ENCODE data around the gene DERL3.
A peak's percentile ranks its signal among the peaks of the same experiment; 100 is the strongest.

Gene DERL3

GRCh38 chr22:23793326-23793725 is 45.5 kb downstream of the DERL3 start:
- no peak overlapping the region for H4K8ac ChIP-seq (ENCODE audit: low read depth, low read length)
- no peaks in the 10 kb centered on the region for H3K79me1 ChIP-seq (ENCODE audit: low read length)
- no peaks in the 10 kb centered on the region for H3K9me3 ChIP-seq (ENCODE audit: insufficient read depth, low read depth, low read length)
- H3K14ac ChIP-seq (ENCODE audit: low read length) = no peak overlapping the region
- no peak overlapping the region for H3K4ac ChIP-seq (ENCODE audit: low read depth, low read length)
- H2BK120ac ChIP-seq (ENCODE audit: insufficient read depth, low read length, poor library complexity) = no peak overlapping the region
- no peaks in the 10 kb centered on the region for H3K27me3 ChIP-seq (ENCODE audit: insufficient read depth, low read length)
- H4K91ac ChIP-seq (ENCODE audit: low read depth, low read length) = no peak overlapping the region
- peak overlapping the region; percentile 20 for H3K4me3 ChIP-seq (ENCODE audit: low read depth, low read length)
- H3K4me2 ChIP-seq (ENCODE audit: low read length) = no peak overlapping the region
- H2BK5ac ChIP-seq (ENCODE audit: low read depth, low read length, poor library complexity) = no peak overlapping the region
- H3K23ac ChIP-seq (ENCODE audit: low read length) = no peak overlapping the region
- WGBS (ENCODE audit: extremely low coverage, insufficient coverage, insufficient read length) = no CpG with 5 or more reads among the region's 8 CpGs
- H3K36me3 ChIP-seq (ENCODE audit: control insufficient read depth in 1 of 2, insufficient read depth in 2 of 2, low read length in 2 of 2) = peaks cover 50 to 54% of the 10 kb centered on the region in 2 experiments
- DNase-seq = peak in 1 of 2 donors; percentile 45
- no peak overlapping the region for H2AK5ac ChIP-seq (ENCODE audit: low read length)
- H3K9ac ChIP-seq (ENCODE audit: low read length) = peak overlapping the region; percentile 3
- no peak overlapping the region for H3K27ac ChIP-seq (ENCODE audit: low read depth, low read length)
- no peak overlapping the region for H3K18ac ChIP-seq (ENCODE audit: low read length)
- no peak overlapping the region for H4K12ac ChIP-seq (ENCODE audit: low read depth, low read length)
- H2AFZ ChIP-seq (ENCODE audit: insufficient read depth, low read length, poor library complexity) = no peak overlapping the region
- no peaks in the 10 kb centered on the region for H3K4me1 ChIP-seq (ENCODE audit: control insufficient read depth in 1 of 2, insufficient read depth in 2 of 2, low read length in 2 of 2)
- no peak overlapping the region for H2BK12ac ChIP-seq (ENCODE audit: low read length)
- H3K79me2 ChIP-seq (ENCODE audit: control insufficient read depth, insufficient read depth, low read length, poor library complexity) = no peaks in the 10 kb centered on the region

GRCh38 chr22:23791738-23792645 is 46.8 kb downstream of the DERL3 start:
- Histone ChIP-seq H2AFZ (ENCODE audit: insufficient read depth, low read length, poor library complexity) (no peak overlapping the region), H4K91ac (ENCODE audit: low read depth, low read length) (no peak overlapping the region), H4K8ac (ENCODE audit: low read depth, low read length) (no peak overlapping the region), H3K4ac (ENCODE audit: low read depth, low read length) (peak overlapping the region; percentile 53), H2AK5ac (ENCODE audit: low read length) (no peak overlapping the region), H3K23ac (ENCODE audit: low read length) (no peak overlapping the region), H3K4me3 (ENCODE audit: low read depth, low read length) (no peak overlapping the region), H3K79me2 (ENCODE audit: control insufficient read depth, insufficient read depth, low read length, poor library complexity) (peaks cover 7% of the 10 kb centered on the region), H3K4me2 (ENCODE audit: low read length) (no peak overlapping the region), H2BK12ac (ENCODE audit: low read length) (no peak overlapping the region), H3K27ac (ENCODE audit: low read depth, low read length) (no peak overlapping the region), H3K4me1 (ENCODE audit: control insufficient read depth in 1 of 2, insufficient read depth in 2 of 2, low read length in 2 of 2) (no peaks in the 10 kb centered on the region), H3K18ac (ENCODE audit: low read length) (peak overlapping the region; percentile 1), H3K14ac (ENCODE audit: low read length) (no peak overlapping the region), H3K27me3 (ENCODE audit: insufficient read depth, low read length) (no peaks in the 10 kb centered on the region), H3K79me1 (ENCODE audit: low read length) (peaks cover 4% of the 10 kb centered on the region), H3K9me3 (ENCODE audit: insufficient read depth, low read depth, low read length) (no peaks in the 10 kb centered on the region), H3K9ac (ENCODE audit: low read length) (no peak overlapping the region), H4K12ac (ENCODE audit: low read depth, low read length) (no peak overlapping the region), H2BK5ac (ENCODE audit: low read depth, low read length, poor library complexity) (no peak overlapping the region), H2BK120ac (ENCODE audit: insufficient read depth, low read length, poor library complexity) (no peak overlapping the region), H3K36me3 (ENCODE audit: control insufficient read depth in 1 of 2, insufficient read depth in 2 of 2, low read length in 2 of 2) (peaks cover 44 to 46% of the 10 kb centered on the region in 2 experiments)
- WGBS (ENCODE audit: extremely low coverage, insufficient coverage, insufficient read length) = no CpG with 5 or more reads among the region's 25 CpGs
- no peak for DNase-seq

GRCh38 chr22:23790819-23791737 is 47.7 kb downstream of the DERL3 start:
- Histone ChIP-seq H3K4me3 (ENCODE audit: low read depth, low read length) (no peak overlapping the region), H3K23ac (ENCODE audit: low read length) (no peak overlapping the region), H3K4ac (ENCODE audit: low read depth, low read length) (peak overlapping the region; percentile 53), H3K9ac (ENCODE audit: low read length) (no peak overlapping the region), H4K12ac (ENCODE audit: low read depth, low read length) (no peak overlapping the region), H3K4me1 (ENCODE audit: control insufficient read depth in 1 of 2, insufficient read depth in 2 of 2, low read length in 2 of 2) (peaks cover 5% of the 10 kb centered on the region in 2 experiments), H2AFZ (ENCODE audit: insufficient read depth, low read length, poor library complexity) (no peak overlapping the region), H3K79me2 (ENCODE audit: control insufficient read depth, insufficient read depth, low read length, poor library complexity) (peaks cover 11% of the 10 kb centered on the region), H3K27ac (ENCODE audit: low read depth, low read length) (no peak overlapping the region), H4K8ac (ENCODE audit: low read depth, low read length) (no peak overlapping the region), H2AK5ac (ENCODE audit: low read length) (no peak overlapping the region), H3K79me1 (ENCODE audit: low read length) (peaks cover 12% of the 10 kb centered on the region), H2BK5ac (ENCODE audit: low read depth, low read length, poor library complexity) (no peak overlapping the region), H3K18ac (ENCODE audit: low read length) (peak overlapping the region; percentile 1), H2BK120ac (ENCODE audit: insufficient read depth, low read length, poor library complexity) (no peak overlapping the region), H4K91ac (ENCODE audit: low read depth, low read length) (no peak overlapping the region), H3K9me3 (ENCODE audit: insufficient read depth, low read depth, low read length) (no peaks in the 10 kb centered on the region), H3K4me2 (ENCODE audit: low read length) (no peak overlapping the region), H3K14ac (ENCODE audit: low read length) (no peak overlapping the region), H3K36me3 (ENCODE audit: control insufficient read depth in 1 of 2, insufficient read depth in 2 of 2, low read length in 2 of 2) (peaks cover 39 to 40% of the 10 kb centered on the region in 2 experiments), H2BK12ac (ENCODE audit: low read length) (no peak overlapping the region), H3K27me3 (ENCODE audit: insufficient read depth, low read length) (no peaks in the 10 kb centered on the region)
- no peak for DNase-seq
- WGBS (ENCODE audit: extremely low coverage, insufficient coverage, insufficient read length) = no CpG with 5 or more reads among the region's 11 CpGs

- Histone ChIP-seq H4K8ac (ENCODE audit: low read depth, low read length) (no peak overlapping the region), H3K4me1 (ENCODE audit: control insufficient read depth in 1 of 2, insufficient read depth in 2 of 2, low read length in 2 of 2) (peaks cover 5% of the 10 kb centered on the region in 2 experiments), H3K36me3 (ENCODE audit: control insufficient read depth in 1 of 2, insufficient read depth in 2 of 2, low read length in 2 of 2) (peaks cover 29 to 32% of the 10 kb centered on the region in 2 experiments), H4K12ac (ENCODE audit: low read depth, low read length) (no peak overlapping the region), H3K23ac (ENCODE audit: low read length) (no peak overlapping the region), H3K27ac (ENCODE audit: low read depth, low read length) (no peak overlapping the region), H3K79me2 (ENCODE audit: control insufficient read depth, insufficient read depth, low read length, poor library complexity) (peaks cover 11% of the 10 kb centered on the region), H3K4ac (ENCODE audit: low read depth, low read length) (peak overlapping the region; percentile 42), H3K9me3 (ENCODE audit: insufficient read depth, low read depth, low read length) (no peaks in the 10 kb centered on the region), H3K4me2 (ENCODE audit: low read length) (no peak overlapping the region), H2BK120ac (ENCODE audit: insufficient read depth, low read length, poor library complexity) (no peak overlapping the region), H2BK12ac (ENCODE audit: low read length) (no peak overlapping the region), H2AK5ac (ENCODE audit: low read length) (no peak overlapping the region), H2BK5ac (ENCODE audit: low read depth, low read length, poor library complexity) (no peak overlapping the region), H3K14ac (ENCODE audit: low read length) (no peak overlapping the region), H3K27me3 (ENCODE audit: insufficient read depth, low read length) (no peaks in the 10 kb centered on the region), H3K18ac (ENCODE audit: low read length) (no peak overlapping the region), H4K91ac (ENCODE audit: low read depth, low read length) (no peak overlapping the region), H3K4me3 (ENCODE audit: low read depth, low read length) (no peak overlapping the region), H2AFZ (ENCODE audit: insufficient read depth, low read length, poor library complexity) (no peak overlapping the region), H3K79me1 (ENCODE audit: low read length) (peaks cover 12% of the 10 kb centered on the region), H3K9ac (ENCODE audit: low read length) (no peak overlapping the region)
- DNase-seq = no peak
- no CpG with 5 or more reads among the region's 4 CpGs for WGBS (ENCODE audit: extremely low coverage, insufficient coverage, insufficient read length)
Measured at GRCh38 chr22:23789638-23790037, 49.2 kb downstream of the DERL3 start.

Data from trophoblast cell (in vitro differentiated cells and primary cell).